ENCODE results near the gene PAAF1. TPM values are rescaled to one million over a fixed set of nuclear protein-coding genes. Genes with fewer than 3 reads are reported as not detected.

Gene PAAF1
- total and polyA plus RNA-seq, 10 of the 15 experiments (the other 5 are each of a cell fraction or from before 2014, with no cell fraction given) = 13.7 to 70.6 (median 29.1) TPM

DNA sequence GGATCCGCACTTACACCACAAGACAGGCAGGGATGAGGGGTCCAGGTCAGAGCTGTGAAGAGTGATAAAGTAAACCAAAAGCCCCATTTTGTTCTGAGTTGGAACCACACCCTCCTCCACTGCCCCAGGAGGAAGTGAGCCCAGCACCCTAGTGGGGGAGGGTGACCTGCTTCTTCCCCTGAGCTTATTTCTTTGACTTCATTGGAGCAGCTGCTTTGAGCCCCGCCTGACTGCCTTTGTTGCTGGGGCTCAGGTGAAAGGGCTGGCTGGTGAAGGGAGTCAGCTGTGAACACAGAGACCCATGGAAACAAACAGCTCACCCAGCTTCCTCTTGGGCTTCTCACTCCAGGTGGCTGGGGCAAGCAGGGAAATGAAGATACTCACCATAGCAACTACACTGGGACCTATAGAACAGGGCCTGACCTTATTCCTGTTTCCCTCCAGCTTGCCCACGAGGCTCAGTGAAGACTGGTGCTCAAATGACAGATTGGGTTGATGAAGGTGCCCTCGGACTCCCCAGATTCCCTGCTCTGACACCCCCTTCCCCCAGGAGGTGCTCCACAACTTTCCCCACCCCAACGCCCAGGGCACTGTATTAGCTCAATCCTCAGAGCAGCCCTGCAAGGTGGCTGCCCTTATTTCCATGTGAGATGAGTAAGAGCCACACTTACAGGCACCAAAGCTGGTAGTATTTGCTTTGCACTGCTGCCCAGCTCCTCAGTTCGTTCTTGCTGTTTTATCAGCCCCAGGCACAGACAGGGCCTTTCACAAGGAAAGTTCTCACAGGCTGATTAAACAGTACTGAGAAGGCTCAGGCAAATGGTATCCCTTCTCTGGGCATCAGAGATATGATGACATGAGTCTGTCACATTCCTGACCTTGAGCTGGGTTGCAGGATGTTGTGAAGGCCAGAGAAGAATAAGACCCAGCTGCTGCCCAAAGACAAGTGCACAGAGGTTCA is 103.5 kb downstream of the PAAF1 start (continued):
- TF ChIP-seq, protein P1, sequence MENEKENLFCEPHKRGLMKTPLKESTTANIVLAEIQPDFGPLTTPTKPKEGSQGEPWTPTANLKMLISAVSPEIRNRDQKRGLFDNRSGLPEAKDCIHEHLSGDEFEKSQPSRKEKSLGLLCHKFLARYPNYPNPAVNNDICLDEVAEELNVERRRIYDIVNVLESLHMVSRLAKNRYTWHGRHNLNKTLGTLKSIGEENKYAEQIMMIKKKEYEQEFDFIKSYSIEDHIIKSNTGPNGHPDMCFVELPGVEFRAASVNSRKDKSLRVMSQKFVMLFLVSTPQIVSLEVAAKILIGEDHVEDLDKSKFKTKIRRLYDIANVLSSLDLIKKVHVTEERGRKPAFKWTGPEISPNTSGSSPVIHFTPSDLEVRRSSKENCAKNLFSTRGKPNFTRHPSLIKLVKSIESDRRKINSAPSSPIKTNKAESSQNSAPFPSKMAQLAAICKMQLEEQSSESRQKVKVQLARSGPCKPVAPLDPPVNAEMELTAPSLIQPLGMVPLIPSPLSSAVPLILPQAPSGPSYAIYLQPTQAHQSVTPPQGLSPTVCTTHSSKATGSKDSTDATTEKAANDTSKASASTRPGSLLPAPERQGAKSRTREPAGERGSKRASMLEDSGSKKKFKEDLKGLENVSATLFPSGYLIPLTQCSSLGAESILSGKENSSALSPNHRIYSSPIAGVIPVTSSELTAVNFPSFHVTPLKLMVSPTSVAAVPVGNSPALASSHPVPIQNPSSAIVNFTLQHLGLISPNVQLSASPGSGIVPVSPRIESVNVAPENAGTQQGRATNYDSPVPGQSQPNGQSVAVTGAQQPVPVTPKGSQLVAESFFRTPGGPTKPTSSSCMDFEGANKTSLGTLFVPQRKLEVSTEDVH (IDR thresholded peaks at IDR 0.05; ENCODE audit: low read depth, partially characterized antibody) = peak; percentile 48
- TF ChIP-seq HDAC2 (IDR thresholded peaks at IDR 0.05) (no peak), TAF1 (IDR thresholded peaks at IDR 0.05; ENCODE audit: borderline replicate concordance, low read depth, low read length) (peak; percentile 62; the same call in 1 of the 2 replicates), YY1 (IDR thresholded peaks at IDR 0.05; ENCODE audit: low read depth, low read length) (peak; percentile 81; the same call in 1 of the 2 replicates), IKZF2 (IDR thresholded peaks at IDR 0.05) (peak in 1 of 2 experiments; percentile 47; a peak in 2 of 4 replicates), CBFB (IDR thresholded peaks at IDR 0.05; ENCODE audit: low read depth) (0 out of 2 replicates have a peak, but pooled peaks have one; percentile 22), MTA2 (IDR thresholded peaks at IDR 0.05; ENCODE audit: low read depth) (0 out of 2 replicates have a peak, but pooled peaks have one; percentile 22), NFIC (IDR thresholded peaks at IDR 0.05; ENCODE audit: low read depth, low read length) (peak; percentile 29; the same call in 1 of the 2 replicates), MEF2A (IDR thresholded peaks at IDR 0.05; ENCODE audit: insufficient read depth, low read depth, low read length) (peak; percentile 49; the same call in 1 of the 2 replicates)
- TF ChIP-seq, protein P2, sequence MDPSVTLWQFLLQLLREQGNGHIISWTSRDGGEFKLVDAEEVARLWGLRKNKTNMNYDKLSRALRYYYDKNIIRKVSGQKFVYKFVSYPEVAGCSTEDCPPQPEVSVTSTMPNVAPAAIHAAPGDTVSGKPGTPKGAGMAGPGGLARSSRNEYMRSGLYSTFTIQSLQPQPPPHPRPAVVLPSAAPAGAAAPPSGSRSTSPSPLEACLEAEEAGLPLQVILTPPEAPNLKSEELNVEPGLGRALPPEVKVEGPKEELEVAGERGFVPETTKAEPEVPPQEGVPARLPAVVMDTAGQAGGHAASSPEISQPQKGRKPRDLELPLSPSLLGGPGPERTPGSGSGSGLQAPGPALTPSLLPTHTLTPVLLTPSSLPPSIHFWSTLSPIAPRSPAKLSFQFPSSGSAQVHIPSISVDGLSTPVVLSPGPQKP (IDR thresholded peaks at IDR 0.05; ENCODE audit: low read depth, low read length) = no peak
- TF ChIP-seq, protein P3, sequence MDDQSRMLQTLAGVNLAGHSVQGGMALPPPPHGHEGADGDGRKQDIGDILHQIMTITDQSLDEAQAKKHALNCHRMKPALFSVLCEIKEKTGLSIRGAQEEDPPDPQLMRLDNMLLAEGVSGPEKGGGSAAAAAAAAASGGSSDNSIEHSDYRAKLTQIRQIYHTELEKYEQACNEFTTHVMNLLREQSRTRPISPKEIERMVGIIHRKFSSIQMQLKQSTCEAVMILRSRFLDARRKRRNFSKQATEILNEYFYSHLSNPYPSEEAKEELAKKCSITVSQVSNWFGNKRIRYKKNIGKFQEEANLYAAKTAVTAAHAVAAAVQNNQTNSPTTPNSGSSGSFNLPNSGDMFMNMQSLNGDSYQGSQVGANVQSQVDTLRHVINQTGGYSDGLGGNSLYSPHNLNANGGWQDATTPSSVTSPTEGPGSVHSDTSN (IDR thresholded peaks at IDR 0.05; ENCODE audit: insufficient replicate concordance, low read depth, low read length) = peak; percentile 45
- TF ChIP-seq, protein P4, sequence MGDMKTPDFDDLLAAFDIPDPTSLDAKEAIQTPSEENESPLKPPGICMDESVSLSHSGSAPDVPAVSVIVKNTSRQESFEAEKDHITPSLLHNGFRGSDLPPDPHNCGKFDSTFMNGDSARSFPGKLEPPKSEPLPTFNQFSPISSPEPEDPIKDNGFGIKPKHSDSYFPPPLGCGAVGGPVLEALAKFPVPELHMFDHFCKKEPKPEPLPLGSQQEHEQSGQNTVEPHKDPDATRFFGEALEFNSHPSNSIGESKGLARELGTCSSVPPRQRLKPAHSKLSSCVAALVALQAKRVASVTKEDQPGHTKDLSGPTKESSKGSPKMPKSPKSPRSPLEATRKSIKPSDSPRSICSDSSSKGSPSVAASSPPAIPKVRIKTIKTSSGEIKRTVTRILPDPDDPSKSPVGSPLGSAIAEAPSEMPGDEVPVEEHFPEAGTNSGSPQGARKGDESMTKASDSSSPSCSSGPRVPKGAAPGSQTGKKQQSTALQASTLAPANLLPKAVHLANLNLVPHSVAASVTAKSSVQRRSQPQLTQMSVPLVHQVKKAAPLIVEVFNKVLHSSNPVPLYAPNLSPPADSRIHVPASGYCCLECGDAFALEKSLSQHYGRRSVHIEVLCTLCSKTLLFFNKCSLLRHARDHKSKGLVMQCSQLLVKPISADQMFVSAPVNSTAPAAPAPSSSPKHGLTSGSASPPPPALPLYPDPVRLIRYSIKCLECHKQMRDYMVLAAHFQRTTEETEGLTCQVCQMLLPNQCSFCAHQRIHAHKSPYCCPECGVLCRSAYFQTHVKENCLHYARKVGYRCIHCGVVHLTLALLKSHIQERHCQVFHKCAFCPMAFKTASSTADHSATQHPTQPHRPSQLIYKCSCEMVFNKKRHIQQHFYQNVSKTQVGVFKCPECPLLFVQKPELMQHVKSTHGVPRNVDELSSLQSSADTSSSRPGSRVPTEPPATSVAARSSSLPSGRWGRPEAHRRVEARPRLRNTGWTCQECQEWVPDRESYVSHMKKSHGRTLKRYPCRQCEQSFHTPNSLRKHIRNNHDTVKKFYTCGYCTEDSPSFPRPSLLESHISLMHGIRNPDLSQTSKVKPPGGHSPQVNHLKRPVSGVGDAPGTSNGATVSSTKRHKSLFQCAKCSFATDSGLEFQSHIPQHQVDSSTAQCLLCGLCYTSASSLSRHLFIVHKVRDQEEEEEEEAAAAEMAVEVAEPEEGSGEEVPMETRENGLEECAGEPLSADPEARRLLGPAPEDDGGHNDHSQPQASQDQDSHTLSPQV (IDR thresholded peaks at IDR 0.05) = no peak
- TF ChIP-seq, protein P5, sequence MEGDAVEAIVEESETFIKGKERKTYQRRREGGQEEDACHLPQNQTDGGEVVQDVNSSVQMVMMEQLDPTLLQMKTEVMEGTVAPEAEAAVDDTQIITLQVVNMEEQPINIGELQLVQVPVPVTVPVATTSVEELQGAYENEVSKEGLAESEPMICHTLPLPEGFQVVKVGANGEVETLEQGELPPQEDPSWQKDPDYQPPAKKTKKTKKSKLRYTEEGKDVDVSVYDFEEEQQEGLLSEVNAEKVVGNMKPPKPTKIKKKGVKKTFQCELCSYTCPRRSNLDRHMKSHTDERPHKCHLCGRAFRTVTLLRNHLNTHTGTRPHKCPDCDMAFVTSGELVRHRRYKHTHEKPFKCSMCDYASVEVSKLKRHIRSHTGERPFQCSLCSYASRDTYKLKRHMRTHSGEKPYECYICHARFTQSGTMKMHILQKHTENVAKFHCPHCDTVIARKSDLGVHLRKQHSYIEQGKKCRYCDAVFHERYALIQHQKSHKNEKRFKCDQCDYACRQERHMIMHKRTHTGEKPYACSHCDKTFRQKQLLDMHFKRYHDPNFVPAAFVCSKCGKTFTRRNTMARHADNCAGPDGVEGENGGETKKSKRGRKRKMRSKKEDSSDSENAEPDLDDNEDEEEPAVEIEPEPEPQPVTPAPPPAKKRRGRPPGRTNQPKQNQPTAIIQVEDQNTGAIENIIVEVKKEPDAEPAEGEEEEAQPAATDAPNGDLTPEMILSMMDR (IDR thresholded peaks at IDR 0.05 in 2 of 3, conservative IDR thresholded peaks at IDR 0.05 in 1 of 3; ENCODE audit: control insufficient read depth in 2 of 3, extremely low read depth in 1 of 3, insufficient read depth in 1 of 3, low read depth in 3 of 3, low read length in 3 of 3) = 0 out of 6 replicates have a peak, but pooled peaks of 1 of the 3 experiments have one; percentile 2
- TF ChIP-seq, protein P6, sequence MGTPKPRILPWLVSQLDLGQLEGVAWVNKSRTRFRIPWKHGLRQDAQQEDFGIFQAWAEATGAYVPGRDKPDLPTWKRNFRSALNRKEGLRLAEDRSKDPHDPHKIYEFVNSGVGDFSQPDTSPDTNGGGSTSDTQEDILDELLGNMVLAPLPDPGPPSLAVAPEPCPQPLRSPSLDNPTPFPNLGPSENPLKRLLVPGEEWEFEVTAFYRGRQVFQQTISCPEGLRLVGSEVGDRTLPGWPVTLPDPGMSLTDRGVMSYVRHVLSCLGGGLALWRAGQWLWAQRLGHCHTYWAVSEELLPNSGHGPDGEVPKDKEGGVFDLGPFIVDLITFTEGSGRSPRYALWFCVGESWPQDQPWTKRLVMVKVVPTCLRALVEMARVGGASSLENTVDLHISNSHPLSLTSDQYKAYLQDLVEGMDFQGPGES (IDR thresholded peaks at IDR 0.05) = no peak
